GM21529 (cell line): Measurements from ENCODE around the gene WWP2.
"Not testable (repeated sequence)": the region's sequence is repeated elsewhere in the genome, so short reads cannot be mapped to it uniquely, and the experiment has no call there.

Experiments used
- ATAC-seq: cut with Tn5 transposase; IDR thresholded peaks from one replicate; pipeline ENCODE4 v1.9.1; 2021; ENCODE audit not compliant: unreplicated experiment

WWP2 gene

GRCh38 chr16:69745232-69745612 lies 16.9 kb upstream of the WWP2 start:
- no peak for ATAC-seq

- ATAC-seq = no peak
Observed at GRCh38 chr16:69745959-69746358, 16.2 kb upstream of the WWP2 start.

DNA sequence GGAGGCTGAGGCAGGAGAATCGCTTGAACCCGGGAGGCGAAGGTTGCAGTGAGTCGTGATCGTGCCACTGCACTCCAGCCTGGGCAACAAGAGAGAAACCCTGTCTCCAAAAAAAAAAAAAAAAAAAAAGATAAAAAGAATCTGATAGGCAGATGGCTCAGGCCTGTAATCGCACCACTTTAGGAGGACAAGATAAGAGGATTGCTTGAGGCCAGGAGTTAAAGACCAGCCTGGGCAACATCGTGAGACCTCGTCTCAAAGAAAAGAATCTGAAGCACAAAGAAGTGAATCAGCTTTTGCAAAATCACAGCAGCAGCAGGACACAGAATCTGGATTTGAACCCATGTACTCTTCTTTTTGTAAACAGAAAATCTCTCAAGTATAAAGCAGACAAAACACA lies 15.0 kb upstream of the WWP2 start:
- no peak for ATAC-seq

DNA sequence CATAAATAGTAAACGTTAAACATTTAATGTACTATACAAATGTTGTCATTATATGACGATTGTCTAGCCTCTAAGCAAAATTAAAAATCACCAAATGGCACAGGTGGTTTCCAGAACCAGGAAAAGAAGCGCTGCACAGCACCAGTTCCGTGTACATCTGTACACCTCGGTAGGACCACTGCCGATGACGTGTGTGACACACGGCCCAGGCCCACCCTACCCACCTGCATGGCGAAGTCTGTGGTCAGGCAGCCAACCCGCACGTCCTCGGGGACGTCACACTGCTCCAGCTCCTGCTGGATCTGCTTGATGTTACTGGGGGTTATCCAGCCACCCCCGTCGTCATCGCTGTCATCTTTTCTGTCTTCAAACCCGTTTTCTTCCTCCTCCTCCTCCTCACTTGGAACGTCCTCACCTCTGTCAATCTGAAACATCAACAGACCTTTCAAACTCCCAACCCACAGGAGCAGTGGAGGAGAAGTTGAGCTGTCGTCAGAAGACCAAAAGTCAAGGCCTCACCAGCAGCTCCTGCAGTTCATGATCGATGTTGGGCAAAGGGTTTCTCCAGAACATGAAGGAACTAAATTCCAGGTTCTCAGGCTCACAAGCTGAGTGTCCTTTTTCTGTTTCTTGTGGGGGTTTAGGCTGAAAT lies 13.3 kb upstream of the WWP2 start:
- no peak for ATAC-seq

- no peak for ATAC-seq
Observed at GRCh38 chr16:69754143-69754468, 8.0 kb upstream of the WWP2 start.

- ATAC-seq = peak; percentile 90
Observed at GRCh38 chr16:69754469-69755310, 7.4 kb upstream of the WWP2 start, which contains the start of gene NOB1. NOB1 (minus strand) TSS chr16:69754926; CDS start chr16:69754910, 16 bp downstream.

GRCh38 chr16:69756705-69757104 lies 5.4 kb upstream of the WWP2 start:
- no peak for ATAC-seq

GRCh38 chr16:69757375-69757774 lies 4.8 kb upstream of the WWP2 start:
- ATAC-seq = not testable (repeated sequence)

GRCh38 chr16:69762814-69763598 lies 874 bp downstream of the WWP2 start:
- peak; percentile 27 for ATAC-seq

- no peak for ATAC-seq
Observed at GRCh38 chr16:69763599-69763942, 1.4 kb downstream of the WWP2 start.

- no peak for ATAC-seq
Observed at GRCh38 chr16:69767459-69768229, 5.5 kb downstream of the WWP2 start.

DNA sequence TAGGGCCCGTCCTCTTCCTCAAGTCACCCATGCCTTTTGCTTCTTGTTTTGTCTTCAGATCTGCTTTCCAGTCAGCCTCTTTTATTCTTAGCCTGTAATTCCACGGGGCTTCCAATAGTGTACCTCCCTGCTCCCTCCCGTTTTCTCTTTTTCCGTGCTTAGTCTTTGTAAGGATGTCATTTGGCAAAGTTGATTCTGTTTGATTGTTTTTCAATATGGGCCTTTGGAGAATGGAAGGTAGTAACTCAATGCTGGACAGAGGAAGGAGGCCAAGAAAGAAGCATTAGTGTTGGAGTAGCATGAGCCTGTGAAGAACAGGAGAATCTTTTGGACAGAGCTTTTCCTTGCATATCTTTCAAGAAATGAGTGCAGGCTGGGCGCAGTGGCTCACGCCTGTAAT lies 6.5 kb downstream of the WWP2 start:
- ATAC-seq = no peak

- ATAC-seq = no peak
Observed at GRCh38 chr16:69769404-69769803, 7.3 kb downstream of the WWP2 start.

GRCh38 chr16:69771651-69771967 lies 9.5 kb downstream of the WWP2 start:
- ATAC-seq = no peak

DNA sequence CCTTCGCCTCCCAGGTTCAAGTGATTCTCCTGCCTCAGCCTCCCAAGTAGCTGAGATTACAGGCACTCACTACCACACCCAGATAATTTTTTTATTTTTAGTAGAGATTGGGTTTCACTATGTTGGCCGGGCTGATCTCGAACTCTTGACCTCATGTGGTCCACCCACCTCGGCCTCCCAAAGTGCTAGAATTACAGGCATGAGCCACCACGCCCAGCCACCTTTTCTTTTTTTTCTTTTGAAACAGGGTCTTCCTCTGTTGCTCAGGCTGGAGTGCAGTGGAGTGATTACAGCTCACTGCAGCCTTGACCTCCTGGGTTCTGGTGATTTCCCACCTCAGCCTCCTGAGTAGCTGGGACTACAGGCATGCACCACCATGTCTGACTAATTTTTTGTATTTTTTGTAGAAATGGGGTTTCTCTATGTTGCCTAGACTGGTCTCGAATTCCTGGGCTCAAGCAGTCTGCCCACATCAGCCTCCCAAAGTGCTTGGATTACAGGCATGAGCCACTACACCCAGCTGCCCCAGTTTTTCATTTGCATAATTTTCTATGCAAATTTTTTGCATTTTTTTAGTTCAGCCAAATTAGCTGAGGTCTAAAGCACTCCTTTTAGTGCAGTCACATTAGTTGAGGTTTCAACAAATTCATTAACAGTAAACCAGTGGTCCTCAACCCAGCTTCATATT lies 11.3 kb downstream of the WWP2 start:
- ATAC-seq = peak; percentile 51

GRCh38 chr16:69775563-69775962 lies 13.4 kb downstream of the WWP2 start:
- ATAC-seq = no peak

DNA sequence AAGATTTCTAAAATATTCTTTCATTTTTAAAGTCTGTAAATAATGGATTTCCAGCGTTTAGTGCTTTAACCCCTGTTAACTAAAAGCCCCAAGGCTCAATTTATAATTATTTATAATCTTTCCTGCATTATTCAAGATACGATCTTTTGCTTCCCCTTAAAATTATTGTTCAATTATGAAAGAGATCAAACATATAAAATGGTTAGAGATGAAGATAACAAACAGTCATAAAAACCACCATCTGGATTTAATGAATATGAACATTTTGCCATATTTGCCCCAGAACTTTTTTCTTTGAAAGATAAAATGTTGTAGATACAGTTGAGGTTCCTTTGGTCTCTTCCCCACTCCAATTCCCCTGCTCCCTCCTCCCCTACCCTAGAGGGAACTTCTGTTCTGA lies 17.6 kb downstream of the WWP2 start:
- no peak for ATAC-seq

DNA sequence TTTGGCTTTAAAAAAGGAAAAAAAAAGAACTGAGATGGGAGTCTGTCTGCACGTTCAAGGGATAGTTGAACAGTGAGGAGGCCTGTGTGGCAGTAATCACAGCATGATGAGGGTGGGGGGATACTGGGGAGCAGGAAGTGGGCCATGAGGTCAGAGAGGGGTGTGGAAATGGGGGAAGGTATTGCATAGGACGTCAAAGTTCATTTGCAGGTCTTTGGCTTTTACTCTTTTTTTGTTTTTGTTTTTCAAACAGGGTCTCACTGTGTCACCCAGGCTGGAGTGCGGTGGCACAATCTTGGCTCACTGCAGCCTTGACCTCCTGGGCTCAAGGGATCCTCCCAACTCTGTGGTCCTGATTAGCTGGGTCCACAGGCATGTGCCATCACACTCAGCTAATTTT lies 19.0 kb downstream of the WWP2 start:
- no peak for ATAC-seq

- ATAC-seq = no peak
Observed at GRCh38 chr16:69784586-69784985, 22.5 kb downstream of the WWP2 start.

- ATAC-seq = no peak
Observed at GRCh38 chr16:69787883-69788282, 25.8 kb downstream of the WWP2 start.

DNA sequence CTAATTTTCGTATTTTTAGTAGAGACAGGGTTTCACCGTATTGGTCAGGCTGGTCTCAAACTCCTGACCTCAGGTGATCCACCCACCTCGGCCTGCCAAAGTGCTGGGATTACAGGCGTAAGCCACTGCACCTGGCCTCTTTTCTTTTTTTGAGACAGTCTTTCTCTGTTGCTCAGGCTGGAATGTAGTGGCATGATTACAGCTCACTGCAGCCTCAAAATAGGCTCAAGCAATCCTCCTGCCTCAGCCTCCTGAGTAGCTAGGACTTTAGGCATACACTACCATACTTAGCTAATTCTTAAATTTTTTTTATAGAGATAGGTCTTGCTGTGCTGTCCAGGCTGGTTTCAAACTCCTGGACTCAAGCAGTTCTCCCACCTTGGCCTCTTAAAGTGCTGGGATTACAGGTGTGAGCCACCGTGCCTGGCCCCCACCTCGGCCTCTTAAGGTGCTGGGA lies 29.3 kb downstream of the WWP2 start:
- not testable (repeated sequence) for ATAC-seq
